ACC112 (cell line): ENCODE measurements around the gene RBBP7.

Experiments
- H2AFZ ChIP-seq: fragments of 200-600 bp; sonication (generic); one replicate; pipeline ENCODE4 v1.6.0; 2017; ENCODE audit warnings: antibody characterized with exemption, low read length; ENCODE audit not compliant: unreplicated experiment
- H3K27ac ChIP-seq: fragments of 200-600 bp; sonication (generic); 2 replicates; pipeline ENCODE4 v1.5.1; 2014; ENCODE audit warnings: low read depth, mild to moderate bottlenecking, antibody characterized with exemption, low read length, moderate library complexity
- H3K27me3 ChIP-seq: fragments of 200-600 bp; sonication (generic); 2 replicates; pipeline ENCODE4 v1.6.1; 2014; ENCODE audit warnings: mild to moderate bottlenecking, antibody characterized with exemption, low read length, moderate library complexity, mixed read lengths; ENCODE audit not compliant: insufficient read depth
- H3K36me3 ChIP-seq: fragments of 200-600 bp; sonication (generic); 2 replicates; pipeline ENCODE4 v1.6.1; 2016; ENCODE audit warnings: mild to moderate bottlenecking, antibody characterized with exemption, low read length, moderate library complexity, mixed read lengths; ENCODE audit not compliant: insufficient read depth
- H3K4me1 ChIP-seq: fragments of 200-600 bp; sonication (generic); one replicate; pipeline ENCODE4 v1.6.1; 2016; ENCODE audit warnings: low read length, mixed read lengths; ENCODE audit not compliant: insufficient read depth, unreplicated experiment, control insufficient read depth
- H3K4me3 ChIP-seq: fragments of 200-600 bp; sonication (generic); 2 replicates; pipeline ENCODE4 v1.5.1; 2014; ENCODE audit warnings: mild to moderate bottlenecking, low read depth, low read length
- H3K79me2 ChIP-seq: fragments of 200-600 bp; sonication (generic); one replicate; pipeline ENCODE4 v1.6.0; 2016; ENCODE audit warnings: low read length; ENCODE audit not compliant: control insufficient read depth, unreplicated experiment, insufficient read depth

The RBBP7 gene

GRCh38 chrX:16842684-16843083, 27.5 kb downstream of the RBBP7 start:
- peak overlapping the region; percentile 39; the same call in 1 of the 2 replicates for H3K27ac ChIP-seq
- H3K79me2 ChIP-seq = peaks cover 17% of the 10 kb centered on the region
- H3K4me1 ChIP-seq = peaks cover 38% of the 10 kb centered on the region
- H3K4me3 ChIP-seq = no peak overlapping the region
- no peak overlapping the region for H2AFZ ChIP-seq
- peaks cover 53% of the 10 kb centered on the region for H3K36me3 ChIP-seq
- no peaks in the 10 kb centered on the region for H3K27me3 ChIP-seq

DNA sequence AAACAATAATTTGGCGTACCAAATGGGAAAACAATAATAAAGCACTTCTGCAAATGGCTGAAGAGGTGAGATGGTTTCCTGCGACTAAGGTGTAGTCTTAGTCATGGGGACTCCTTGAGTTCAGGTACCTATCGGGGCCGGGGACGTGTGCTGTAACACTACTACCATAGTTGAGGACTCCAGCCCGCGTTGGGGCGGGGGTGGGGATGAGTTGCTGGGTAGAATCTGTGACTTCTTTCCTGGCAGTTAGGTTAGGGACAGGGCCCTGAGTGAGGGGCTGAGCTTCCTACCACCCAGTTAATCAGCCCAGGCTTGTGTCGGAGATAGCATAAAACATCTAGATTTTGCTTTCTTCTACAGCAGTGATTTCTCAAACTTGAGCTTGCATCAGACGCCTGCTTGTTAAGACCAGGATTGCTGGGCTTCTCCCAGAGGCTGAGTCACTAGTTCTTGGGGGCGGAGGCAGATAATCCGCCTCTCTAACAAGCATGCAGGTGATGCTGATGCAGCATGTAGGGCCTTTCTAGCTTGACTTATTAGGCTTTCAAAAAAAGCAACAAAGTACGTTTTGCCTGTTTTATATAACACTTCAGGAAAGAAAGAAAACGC, 30.2 kb downstream of the RBBP7 start:
- no peak overlapping the region for H2AFZ ChIP-seq
- no peak overlapping the region for H3K4me3 ChIP-seq
- peaks cover 45% of the 10 kb centered on the region for H3K36me3 ChIP-seq
- no peaks in the 10 kb centered on the region for H3K27me3 ChIP-seq
- peaks cover 43% of the 10 kb centered on the region for H3K4me1 ChIP-seq
- peaks cover 10% of the 10 kb centered on the region for H3K79me2 ChIP-seq
- peak overlapping the region; percentile 67 for H3K27ac ChIP-seq

GRCh38 chrX:16839219-16839851, 30.8 kb downstream of the RBBP7 start:
- H3K27ac ChIP-seq = peak overlapping the region; percentile 98
- peaks cover 43% of the 10 kb centered on the region for H3K4me1 ChIP-seq

GRCh38 chrX:16838202-16839066, 31.7 kb downstream of the RBBP7 start:
- Histone ChIP-seq H3K79me2 (peaks cover 10% of the 10 kb centered on the region), H3K27ac (peak overlapping the region; percentile 98), H3K4me1 (peaks cover 38% of the 10 kb centered on the region), H2AFZ (no peak overlapping the region), H3K4me3 (peak overlapping the region; percentile 62; the same call in 1 of the 2 replicates), H3K36me3 (peaks cover 43% of the 10 kb centered on the region), H3K27me3 (no peaks in the 10 kb centered on the region)

More at GRCh38 chrX:16839219-16839851, 30.8 kb downstream of the RBBP7 start:
- Histone ChIP-seq H3K4me3 (peak overlapping the region; percentile 62; the same call in 1 of the 2 replicates), H3K36me3 (peaks cover 41% of the 10 kb centered on the region), H2AFZ (no peak overlapping the region), H3K27me3 (no peaks in the 10 kb centered on the region), H3K79me2 (peaks cover 10% of the 10 kb centered on the region)

GRCh38 chrX:16836371-16836770, 33.8 kb downstream of the RBBP7 start:
- no peak overlapping the region for H3K4me3 ChIP-seq
- H3K27ac ChIP-seq = no peak overlapping the region
- no peak overlapping the region for H2AFZ ChIP-seq
- H3K27me3 ChIP-seq = no peaks in the 10 kb centered on the region
- H3K36me3 ChIP-seq = peaks cover 38% of the 10 kb centered on the region
- peaks cover 10% of the 10 kb centered on the region for H3K79me2 ChIP-seq
- peaks cover 31% of the 10 kb centered on the region for H3K4me1 ChIP-seq

- no peak overlapping the region for H2AFZ ChIP-seq
- H3K4me3 ChIP-seq = no peak overlapping the region
- H3K27ac ChIP-seq = no peak overlapping the region
- H3K4me1 ChIP-seq = peaks cover 25% of the 10 kb centered on the region
- no peaks in the 10 kb centered on the region for H3K27me3 ChIP-seq
- H3K36me3 ChIP-seq = peaks cover 41% of the 10 kb centered on the region
- H3K79me2 ChIP-seq = peaks cover 10% of the 10 kb centered on the region
Observed at GRCh38 chrX:16834806-16835205, 35.4 kb downstream of the RBBP7 start.

DNA sequence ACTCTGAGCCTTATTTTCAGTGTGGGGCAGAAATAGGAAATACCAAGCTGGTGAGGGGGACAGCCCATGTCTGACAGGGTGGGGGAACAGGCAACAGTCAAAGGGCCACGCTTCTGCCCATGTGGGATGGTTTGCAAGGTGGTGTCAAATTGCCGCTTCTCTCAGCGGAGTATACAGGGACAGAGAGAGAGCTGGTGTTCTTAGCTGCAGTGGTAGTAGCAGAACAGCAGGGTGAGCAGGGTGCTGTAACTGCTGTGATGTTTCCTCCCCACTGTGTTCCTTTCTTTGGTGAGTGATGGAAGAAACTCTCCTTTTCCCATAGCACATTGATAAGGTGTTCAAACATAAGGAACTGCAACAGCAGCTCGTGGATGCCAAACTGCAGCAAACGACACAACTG, 37.9 kb downstream of the RBBP7 start:
- Histone ChIP-seq H2AFZ (no peak overlapping the region), H3K4me3 (no peak overlapping the region), H3K36me3 (peaks cover 32% of the 10 kb centered on the region), H3K27me3 (no peaks in the 10 kb centered on the region), H3K4me1 (peaks cover 16% of the 10 kb centered on the region), H3K27ac (no peak overlapping the region), H3K79me2 (no peaks in the 10 kb centered on the region)

GRCh38 chrX:16828124-16828908, 41.8 kb downstream of the RBBP7 start:
- Histone ChIP-seq H3K27ac (peak overlapping the region; percentile 100), H3K79me2 (no peaks in the 10 kb centered on the region), H3K36me3 (peaks cover 20% of the 10 kb centered on the region), H3K27me3 (no peaks in the 10 kb centered on the region), H3K4me3 (peak overlapping the region; percentile 31; the same call in 1 of the 2 replicates), H3K4me1 (peaks cover 45% of the 10 kb centered on the region), H2AFZ (no peak overlapping the region)

DNA sequence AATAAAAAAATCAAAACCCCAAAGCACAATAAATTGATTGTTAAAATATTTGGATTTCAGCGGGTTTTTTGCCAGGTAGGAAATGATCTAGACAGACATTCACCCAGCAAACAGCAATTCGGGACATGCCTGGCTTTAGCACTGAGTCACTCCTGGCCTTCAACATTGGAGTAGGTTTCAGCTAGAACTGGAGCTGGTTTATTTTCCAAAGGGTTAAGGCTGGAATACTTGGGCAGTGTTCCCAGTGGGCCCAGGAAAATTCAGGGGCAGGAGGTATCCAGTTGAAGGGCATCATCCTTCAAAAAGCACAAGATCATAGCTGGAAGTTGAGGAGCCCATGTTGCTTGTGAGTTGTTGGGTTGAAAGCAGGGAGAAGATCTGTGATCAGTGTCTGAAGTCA, 42.9 kb downstream of the RBBP7 start:
- Histone ChIP-seq H3K4me1 (peaks cover 55% of the 10 kb centered on the region), H3K36me3 (peaks cover 17% of the 10 kb centered on the region), H3K27ac (peak overlapping the region; percentile 100), H3K27me3 (no peaks in the 10 kb centered on the region), H3K79me2 (no peaks in the 10 kb centered on the region), H3K4me3 (no peak overlapping the region), H2AFZ (no peak overlapping the region)

DNA sequence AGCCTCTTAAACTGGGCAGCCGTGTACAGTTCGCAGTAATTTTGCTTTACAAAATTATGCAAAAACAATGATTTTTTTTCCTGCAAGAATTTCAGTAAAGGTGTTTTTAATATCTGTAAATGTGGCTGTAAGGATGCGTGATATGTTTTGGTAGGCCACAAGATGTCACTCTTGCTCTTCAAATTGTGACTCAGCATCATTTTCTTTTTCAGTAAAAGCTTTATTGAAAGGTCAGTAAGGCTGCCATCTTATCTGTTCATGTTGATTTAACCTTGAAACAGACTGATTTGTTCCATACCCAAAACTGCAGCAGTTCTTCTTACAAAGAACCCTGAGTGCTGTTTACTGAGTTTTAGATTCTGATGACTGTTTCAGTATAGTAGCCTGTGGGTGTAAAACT, 44.0 kb downstream of the RBBP7 start:
- Histone ChIP-seq H3K36me3 (peaks cover 20% of the 10 kb centered on the region), H3K27me3 (no peaks in the 10 kb centered on the region), H3K79me2 (no peaks in the 10 kb centered on the region), H3K27ac (peak overlapping the region; percentile 100), H3K4me1 (peaks cover 56% of the 10 kb centered on the region), H3K4me3 (no peak overlapping the region), H2AFZ (no peak overlapping the region)
